NCI-H187 treated with DMSO at 0.1 percent for 48 hours (cell line): ENCODE measurements around the gene SPAAR.
A peak's percentile ranks its signal among the peaks of the same experiment; 100 is the strongest.
"Not testable (repeated sequence)": the region's sequence is repeated elsewhere in the genome, so short reads cannot be mapped to it uniquely, and the experiment has no call there.

Experiments
- DNase-seq: peaks from one replicate; lab custom pipeline; 2025; lab: John Stamatoyannopoulos, UW

Gene SPAAR

DNA sequence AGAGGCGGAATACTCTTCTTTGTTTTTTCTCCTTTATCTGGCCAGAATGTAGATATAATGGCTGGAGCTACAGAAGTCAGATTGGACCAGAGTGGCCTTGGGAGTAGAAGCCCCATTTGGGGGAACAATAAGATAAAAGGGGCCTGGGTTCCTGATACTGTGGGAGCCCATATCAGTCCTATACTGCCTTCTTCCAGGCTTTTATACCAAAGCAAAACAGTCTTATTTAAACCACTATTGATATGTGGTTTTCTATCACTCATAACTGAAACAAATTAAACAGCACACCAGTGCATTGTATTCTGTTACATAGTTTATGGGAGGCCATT is 14.3 kb downstream of the SPAAR start:
- DNase-seq = no peak

GRCh38 chr9:35923927-35924763 is 14.9 kb downstream of the SPAAR start:
- DNase-seq = no peak

- DNase-seq = no peak
These were observed 19.5 kb downstream of the SPAAR start for GRCh38 chr9:35928591-35929452.

GRCh38 chr9:35929453-35929718 is 20.1 kb downstream of the SPAAR start:
- no peak for DNase-seq

GRCh38 chr9:35930521-35930920 is 21.2 kb downstream of the SPAAR start:
- no peak for DNase-seq

DNA sequence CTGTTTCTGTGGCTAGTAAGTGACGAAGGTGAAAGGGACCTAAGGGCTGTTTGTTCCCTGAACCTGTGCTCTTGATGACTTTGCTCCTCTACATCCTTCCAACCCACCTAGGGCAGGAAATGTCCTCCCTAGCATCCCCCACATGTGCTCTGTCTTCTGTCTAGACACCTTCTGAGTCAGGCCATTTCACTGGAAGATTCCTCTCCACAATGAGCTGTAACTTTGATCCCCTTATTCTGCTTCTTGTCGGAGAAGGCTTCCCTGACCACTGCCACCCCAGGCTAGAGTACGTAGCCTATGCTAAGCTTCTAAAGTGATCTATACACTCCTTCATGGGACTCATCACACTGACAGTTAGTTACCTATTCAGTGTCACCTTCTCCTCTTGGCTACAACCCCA is 21.7 kb downstream of the SPAAR start:
- DNase-seq = no peak

DNA sequence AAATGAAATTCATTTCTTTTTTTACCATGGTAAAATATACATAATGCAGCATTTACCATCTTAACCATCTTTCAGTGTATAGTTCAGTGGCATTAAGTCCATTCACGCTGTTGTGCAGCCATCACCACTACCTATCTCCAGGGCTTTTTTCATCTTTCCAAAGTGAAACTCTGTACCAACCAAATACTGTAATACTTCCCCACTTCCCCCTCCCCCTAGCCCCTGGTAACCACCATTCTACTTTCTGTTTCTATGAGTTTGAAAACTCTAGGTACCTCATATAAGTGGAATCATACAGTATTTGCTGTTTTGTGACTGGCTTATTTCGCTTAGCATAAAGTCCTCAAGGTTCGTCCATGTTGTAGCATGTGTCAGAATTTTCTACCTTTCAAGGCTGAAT is 23.4 kb downstream of the SPAAR start:
- DNase-seq = no peak

GRCh38 chr9:35933550-35934067 is 24.3 kb downstream of the SPAAR start:
- no peak for DNase-seq

- DNase-seq = not testable (repeated sequence)
These were observed 24.8 kb downstream of the SPAAR start for GRCh38 chr9:35934069-35934468.

- DNase-seq = no peak
These were observed 26.0 kb downstream of the SPAAR start for GRCh38 chr9:35935261-35935660.

DNA sequence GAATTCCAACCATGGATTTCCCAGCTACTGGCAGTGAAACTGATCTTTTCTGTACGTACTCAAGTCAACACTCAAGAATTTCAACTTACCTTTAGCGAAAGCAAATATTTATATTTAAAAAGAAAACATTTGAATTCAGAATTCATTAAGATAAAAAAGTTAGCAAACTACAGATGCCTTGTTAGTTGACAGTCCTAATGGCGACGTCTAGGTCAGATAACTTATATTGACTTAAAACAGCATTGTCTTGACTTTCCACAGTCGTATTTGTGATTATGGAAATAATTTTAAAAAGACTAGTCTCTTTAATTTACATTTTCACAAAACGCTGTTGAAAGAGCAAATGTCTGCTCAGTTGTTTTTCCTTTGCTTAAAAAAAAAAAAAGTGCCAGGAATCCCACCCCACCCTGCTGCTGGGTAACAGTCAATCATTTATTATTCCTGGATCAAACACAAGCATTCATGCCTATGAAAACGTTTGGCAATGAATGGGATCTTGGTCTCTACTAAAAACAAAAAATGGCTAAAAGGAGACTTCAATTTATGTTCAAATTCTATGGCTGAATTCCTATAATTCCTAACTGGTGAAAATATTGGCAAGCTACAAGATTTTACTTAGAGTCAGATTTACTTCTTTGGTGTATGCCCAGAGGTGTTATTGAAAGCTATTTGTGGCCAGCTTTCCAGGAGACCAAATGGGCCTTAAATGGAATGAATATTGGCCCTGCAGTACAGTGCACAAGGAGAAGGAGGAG is 26.6 kb downstream of the SPAAR start:
- no peak for DNase-seq

DNA sequence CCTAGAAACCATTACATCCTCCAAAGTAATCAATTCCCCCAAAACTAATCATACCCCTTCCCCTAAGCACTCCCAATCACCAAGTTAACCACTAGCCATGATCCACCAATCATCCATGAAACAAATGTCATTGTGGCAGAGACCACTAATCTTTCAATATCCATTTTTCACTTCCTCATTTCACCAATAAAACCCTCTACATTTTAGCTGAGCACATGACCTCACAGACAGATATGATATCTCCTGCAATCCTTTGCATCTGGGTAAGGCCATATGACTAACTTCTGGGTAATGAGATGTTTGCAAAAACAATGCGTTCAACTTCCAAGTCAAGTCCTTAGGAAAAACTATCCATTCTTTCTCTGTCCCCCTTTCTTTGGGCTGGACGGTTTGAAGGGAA is 27.9 kb downstream of the SPAAR start:
- no peak for DNase-seq

GRCh38 chr9:35938474-35939356 is 29.4 kb downstream of the SPAAR start:
- DNase-seq = no peak

GRCh38 chr9:35939679-35940250 is 30.5 kb downstream of the SPAAR start:
- DNase-seq = no peak

- no peak for DNase-seq
These were observed 31.4 kb downstream of the SPAAR start for GRCh38 chr9:35940458-35941407.

DNA sequence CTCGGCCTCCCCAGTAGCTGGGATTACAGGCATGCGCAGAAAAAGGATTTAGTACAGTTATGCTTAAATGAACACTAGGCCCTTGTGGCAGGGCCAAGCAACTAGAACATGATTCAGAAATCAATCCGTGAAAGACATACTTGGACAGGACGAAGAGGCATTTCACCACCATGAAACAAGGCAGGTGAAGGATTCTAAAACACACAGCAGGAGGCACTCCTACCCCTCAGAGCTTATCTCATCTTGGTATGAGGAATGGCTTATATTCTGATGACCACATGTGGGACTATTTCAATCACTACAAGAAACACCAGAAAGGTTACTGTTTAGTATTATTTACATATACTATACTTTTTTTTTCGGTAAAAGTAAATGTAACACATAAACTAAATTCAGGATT is 33.0 kb downstream of the SPAAR start:
- no peak for DNase-seq

- DNase-seq = no peak
These were observed 34.9 kb downstream of the SPAAR start for GRCh38 chr9:35944173-35944572.

DNA sequence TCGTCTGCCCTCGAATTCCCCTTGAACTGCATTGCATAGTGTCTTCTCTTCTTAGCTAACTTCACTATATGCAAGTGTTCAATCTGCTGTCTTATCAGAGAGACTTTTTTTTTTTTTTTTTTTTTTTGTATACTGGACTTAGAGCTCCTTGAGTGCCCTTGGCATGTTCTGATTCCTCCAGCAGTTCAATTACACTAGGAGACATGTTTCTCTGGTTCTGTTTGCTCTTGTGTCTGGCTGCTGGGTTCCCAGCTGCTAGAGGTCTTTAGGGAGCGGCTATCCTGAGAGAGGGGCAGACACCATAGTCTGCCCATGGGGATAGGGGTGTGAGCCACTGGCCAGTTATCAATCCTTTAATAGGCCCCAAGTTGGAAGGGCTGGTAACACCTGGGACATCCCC is 35.6 kb downstream of the SPAAR start:
- DNase-seq = no peak

GRCh38 chr9:35945341-35946018 is 36.2 kb downstream of the SPAAR start:
- DNase-seq = peak; percentile 20

DNA sequence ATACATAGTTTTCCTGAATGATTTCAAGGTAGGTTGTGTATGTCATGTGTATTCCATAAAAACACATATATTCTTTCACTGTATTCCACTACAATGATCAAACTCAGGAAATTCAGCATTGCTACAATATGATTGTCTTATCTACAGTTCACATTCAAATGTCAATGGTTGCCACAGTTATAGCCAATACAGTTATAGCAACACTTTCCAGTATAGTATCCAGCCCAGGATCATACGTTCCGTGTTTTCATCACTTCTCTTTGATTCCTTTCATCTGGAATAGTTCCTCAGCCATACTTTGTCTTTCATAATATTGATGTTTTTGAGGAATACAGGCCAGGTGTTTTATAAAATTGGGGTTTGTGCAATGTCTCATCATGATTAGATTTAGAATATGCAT is 39.2 kb downstream of the SPAAR start:
- DNase-seq = no peak
